CD4-positive, alpha-beta T cell treated with Interleukin-6 at 100 ng/mL for 8 hours (primary cell): Measurements from ENCODE around the gene LRRC27.
A peak's percentile ranks its signal among the peaks of the same experiment; 100 is the strongest.

Experiments
- DNase-seq: peaks from one replicate; pipeline ENCODE4 v3.0.0-alpha.2; 2020; ENCODE audit warnings: mixed read lengths, low spot score

LRRC27 gene

GRCh38 chr10:132301371-132302330 is 30.3 kb upstream of the LRRC27 start:
- no peak for DNase-seq

- no peak for DNase-seq
These were observed 29.3 kb upstream of the LRRC27 start for GRCh38 chr10:132302421-132303310.

- no peak for DNase-seq
These were observed 28.5 kb upstream of the LRRC27 start for GRCh38 chr10:132303361-132304115.

- no peak for DNase-seq
These were observed 27.1 kb upstream of the LRRC27 start for GRCh38 chr10:132304756-132305509.

- DNase-seq = no peak
These were observed 26.2 kb upstream of the LRRC27 start for GRCh38 chr10:132305654-132306342.

- DNase-seq = no peak
These were observed 25.7 kb upstream of the LRRC27 start for GRCh38 chr10:132306343-132306685.

GRCh38 chr10:132306864-132307751 is 24.9 kb upstream of the LRRC27 start:
- DNase-seq = peak; percentile 20

GRCh38 chr10:132307823-132308586 is 24.0 kb upstream of the LRRC27 start, which contains the start of gene STK32C:
Gene STK32C (minus strand): TSS chr10:132307950. CDS start chr10:132307833, 117 bp downstream.
- peak; percentile 97 for DNase-seq

- no peak for DNase-seq
These were observed 23.2 kb upstream of the LRRC27 start for GRCh38 chr10:132308587-132309470.

- no peak for DNase-seq
These were observed 22.5 kb upstream of the LRRC27 start for GRCh38 chr10:132309471-132309865.

GRCh38 chr10:132309879-132310591 is 22.0 kb upstream of the LRRC27 start:
- DNase-seq = no peak

- no peak for DNase-seq
These were observed 21.2 kb upstream of the LRRC27 start for GRCh38 chr10:132310701-132311337.

GRCh38 chr10:132311338-132311939 is 20.6 kb upstream of the LRRC27 start:
- no peak for DNase-seq

- no peak for DNase-seq
These were observed 18.7 kb upstream of the LRRC27 start for GRCh38 chr10:132313305-132313704.

- no peak for DNase-seq
These were observed 18.1 kb upstream of the LRRC27 start for GRCh38 chr10:132313865-132314264.

GRCh38 chr10:132314336-132314735 is 17.7 kb upstream of the LRRC27 start:
- DNase-seq = no peak
